ENCODE measurements around the gene PNKD. TPM values are rescaled to one million over a fixed set of nuclear protein-coding genes. Genes with fewer than 3 reads are reported as not detected.

PNKD gene
- total RNA-seq, 4 donors from 2014 or later: 40.3 to 74.1 (median 56.5) TPM

DNA sequence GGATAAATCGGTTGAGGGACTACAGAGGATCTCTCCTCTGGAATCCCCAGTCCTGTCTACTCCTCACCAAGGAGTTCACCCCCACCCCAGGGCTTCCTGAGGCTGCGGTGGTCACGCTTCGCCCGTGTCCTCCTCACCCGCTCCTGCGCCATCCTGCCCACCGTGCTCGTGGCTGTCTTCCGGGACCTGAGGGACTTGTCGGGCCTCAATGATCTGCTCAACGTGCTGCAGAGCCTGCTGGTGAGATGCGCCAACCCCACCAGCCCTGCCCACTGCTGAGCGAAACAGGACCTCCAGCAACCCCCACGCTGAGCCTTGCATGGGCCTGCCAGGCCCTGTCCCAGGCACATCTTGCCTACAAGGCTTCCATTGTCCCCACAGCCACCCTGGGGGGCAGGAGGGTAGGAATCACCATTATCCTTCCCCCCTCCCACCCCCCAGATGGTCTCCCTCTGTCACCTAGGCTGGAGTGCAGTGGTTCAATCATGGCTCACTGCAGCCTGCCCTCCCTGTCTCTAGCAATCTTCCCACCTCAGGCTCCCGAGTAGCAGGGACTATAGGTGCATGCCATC is 122.7 kb downstream of the PNKD start:
- Histone ChIP-seq H3K9me3 (no peaks in the 10 kb centered on the region), H3K27ac (replicated peaks in 1 of 4) (no peak overlapping the region), H3K4me1 (peaks cover 14 to 25% (median 24%) of the 10 kb centered on the region in 4 donors), H3K4me3 (no peak overlapping the region), H3K27me3 (no peaks in the 10 kb centered on the region), H3K36me3 (no peaks in the 10 kb centered on the region)
- intact Hi-C loops (cut with DNase I): loop anchor here (5.0 kb wide), 1 partner anchor 91 kb away; no protein-coding TSS in a partner anchor
- WGBS: 88% methylated on average over 10 of the region's 16 CpGs
- no peak for TF ChIP-seq POLR2A (IDR thresholded peaks at IDR 0.05; ENCODE audit: low read depth)
- TF ChIP-seq, protein P1, sequence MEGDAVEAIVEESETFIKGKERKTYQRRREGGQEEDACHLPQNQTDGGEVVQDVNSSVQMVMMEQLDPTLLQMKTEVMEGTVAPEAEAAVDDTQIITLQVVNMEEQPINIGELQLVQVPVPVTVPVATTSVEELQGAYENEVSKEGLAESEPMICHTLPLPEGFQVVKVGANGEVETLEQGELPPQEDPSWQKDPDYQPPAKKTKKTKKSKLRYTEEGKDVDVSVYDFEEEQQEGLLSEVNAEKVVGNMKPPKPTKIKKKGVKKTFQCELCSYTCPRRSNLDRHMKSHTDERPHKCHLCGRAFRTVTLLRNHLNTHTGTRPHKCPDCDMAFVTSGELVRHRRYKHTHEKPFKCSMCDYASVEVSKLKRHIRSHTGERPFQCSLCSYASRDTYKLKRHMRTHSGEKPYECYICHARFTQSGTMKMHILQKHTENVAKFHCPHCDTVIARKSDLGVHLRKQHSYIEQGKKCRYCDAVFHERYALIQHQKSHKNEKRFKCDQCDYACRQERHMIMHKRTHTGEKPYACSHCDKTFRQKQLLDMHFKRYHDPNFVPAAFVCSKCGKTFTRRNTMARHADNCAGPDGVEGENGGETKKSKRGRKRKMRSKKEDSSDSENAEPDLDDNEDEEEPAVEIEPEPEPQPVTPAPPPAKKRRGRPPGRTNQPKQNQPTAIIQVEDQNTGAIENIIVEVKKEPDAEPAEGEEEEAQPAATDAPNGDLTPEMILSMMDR (IDR thresholded peaks at IDR 0.05): no peak
- no peak for TF ChIP-seq POLR2AphosphoS5 (IDR thresholded peaks at IDR 0.05)
- TF ChIP-seq EP300 (IDR thresholded peaks at IDR 0.05): no peak
- DNase-seq (ENCODE audit: extremely low spot score): no peak

- intact Hi-C loops (cut with DNase I): loop anchor here (5.0 kb wide), 1 partner anchor 92 kb away; no protein-coding TSS in a partner anchor
Observed at GRCh38 chr2:218393750-218394290, 123.5 kb downstream of the PNKD start.

DNA sequence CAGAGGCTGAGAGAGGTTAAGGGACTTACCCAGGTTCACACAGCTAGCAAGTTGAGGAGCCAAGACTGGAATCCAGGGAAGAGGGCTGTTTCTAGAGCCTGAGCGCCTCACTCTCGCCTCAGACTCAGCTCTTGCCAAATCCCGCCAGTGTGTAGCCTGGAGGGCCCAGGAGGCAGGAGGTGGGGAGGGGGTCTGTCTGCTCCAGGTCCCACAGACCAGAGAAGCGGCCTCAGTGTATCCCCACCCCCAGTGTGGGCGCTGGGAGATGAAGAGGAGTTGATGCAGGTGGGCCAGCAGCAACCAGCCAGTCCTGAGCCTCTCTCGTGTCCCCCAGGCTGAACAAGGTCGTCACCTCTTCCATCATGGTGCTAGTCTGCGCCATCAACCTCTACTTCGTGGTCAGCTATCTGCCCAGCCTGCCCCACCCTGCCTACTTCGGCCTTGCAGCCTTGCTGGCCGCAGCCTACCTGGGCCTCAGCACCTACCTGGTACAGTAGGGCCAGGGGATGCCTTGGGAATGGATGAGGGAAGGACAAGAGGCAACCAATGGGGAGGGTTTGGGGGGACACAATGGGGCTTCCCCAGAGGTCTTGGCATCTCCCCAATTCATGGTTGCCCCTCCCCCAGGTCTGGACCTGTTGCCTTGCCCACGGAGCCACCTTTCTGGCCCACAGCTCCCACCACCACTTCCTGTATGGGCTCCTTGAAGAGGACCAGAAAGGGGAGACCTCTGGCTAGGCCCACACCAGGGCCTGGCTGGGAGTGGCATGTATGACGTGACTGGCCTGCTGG is 124.2 kb downstream of the PNKD start:
- no peak for TF ChIP-seq POLR2A (IDR thresholded peaks at IDR 0.05; ENCODE audit: low read depth)
- no peak for TF ChIP-seq POLR2AphosphoS5 (IDR thresholded peaks at IDR 0.05)
- TF ChIP-seq, protein P1 (IDR thresholded peaks at IDR 0.05): no peak
- Histone ChIP-seq H3K27me3 (no peaks in the 10 kb centered on the region), H3K4me1 (peaks cover 14 to 36% (median 34%) of the 10 kb centered on the region in 4 donors), H3K27ac (replicated peaks in 1 of 4) (no peak overlapping the region), H3K9me3 (no peaks in the 10 kb centered on the region), H3K4me3 (no peak overlapping the region), H3K36me3 (no peaks in the 10 kb centered on the region)
- WGBS: 83% methylated on average over 1 of the region's 13 CpGs
- no peak for DNase-seq (ENCODE audit: extremely low spot score)
- intact Hi-C loops (cut with DNase I): loop anchor here (5.0 kb wide), 2 partner anchors 92 to 122 kb away; partner anchors contain the start of genes AAMP and PNKD

More at GRCh38 chr2:218393750-218394290, 123.5 kb downstream of the PNKD start:
- Histone ChIP-seq H3K9me3 (no peaks in the 10 kb centered on the region), H3K27ac (replicated peaks in 1 of 4) (no peak overlapping the region), H3K36me3 (no peaks in the 10 kb centered on the region), H3K27me3 (no peaks in the 10 kb centered on the region), H3K4me3 (no peak overlapping the region), H3K4me1 (peaks cover 14 to 31% (median 29%) of the 10 kb centered on the region in 4 donors)
- no peak for DNase-seq (ENCODE audit: extremely low spot score)
- TF ChIP-seq POLR2A (IDR thresholded peaks at IDR 0.05; ENCODE audit: low read depth) (no peak), POLR2AphosphoS5 (IDR thresholded peaks at IDR 0.05) (no peak), EP300 (IDR thresholded peaks at IDR 0.05) (no peak)
- TF ChIP-seq, protein P1 (IDR thresholded peaks at IDR 0.05): no peak
- 72% methylated on average over 8 of the region's 8 CpGs for WGBS

DNA sequence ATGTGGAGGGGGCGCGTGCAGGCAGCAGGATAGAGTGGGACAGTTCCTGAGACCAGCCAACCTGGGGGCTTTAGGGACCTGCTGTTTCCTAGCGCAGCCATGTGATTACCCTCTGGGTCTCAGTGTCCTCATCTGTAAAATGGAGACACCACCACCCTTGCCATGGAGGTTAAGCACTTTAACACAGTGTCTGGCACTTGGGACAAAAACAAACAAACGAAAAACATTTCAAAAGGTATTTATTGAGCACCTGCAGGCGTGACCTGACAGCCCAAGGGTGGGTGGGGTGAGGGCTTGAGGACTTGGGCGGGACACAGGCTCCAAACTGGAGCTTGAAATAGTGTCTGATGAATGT is 124.7 kb downstream of the PNKD start:
- no peak for TF ChIP-seq EP300 (IDR thresholded peaks at IDR 0.05)
- TF ChIP-seq POLR2AphosphoS5 (IDR thresholded peaks at IDR 0.05): no peak
- TF ChIP-seq, protein P1 (IDR thresholded peaks at IDR 0.05): no peak
- TF ChIP-seq POLR2A (IDR thresholded peaks at IDR 0.05; ENCODE audit: low read depth): no peak
- no peak overlapping the region for H3K4me3 ChIP-seq
- H3K36me3 ChIP-seq: no peaks in the 10 kb centered on the region
- peak overlapping the region; percentile 98 to 100 (median 100) for H3K27ac ChIP-seq (replicated peaks in 1 of 4)
- no peak for DNase-seq (ENCODE audit: extremely low spot score)
- WGBS: 100% methylated on average over 6 of the region's 6 CpGs
- intact Hi-C loops (cut with DNase I): loop anchor here (5.0 kb wide), 1 partner anchor 123 kb away; the partner anchor contains the start of genes AAMP and PNKD
- H3K4me1 ChIP-seq: peaks cover 14 to 36% (median 34%) of the 10 kb centered on the region in 4 donors
- no peaks in the 10 kb centered on the region for H3K9me3 ChIP-seq
- H3K27me3 ChIP-seq: no peaks in the 10 kb centered on the region

Measured in esophagus muscularis mucosa (tissue), 4 donors.